ENCODE results near the gene GGT5. TPM values are rescaled to one million over a fixed set of nuclear protein-coding genes. Genes with fewer than 3 reads are reported as not detected.
"Not testable (repeated sequence)": the region's sequence is repeated elsewhere in the genome, so short reads cannot be mapped to it uniquely, and the experiment has no call there.

GGT5 gene, protein sequence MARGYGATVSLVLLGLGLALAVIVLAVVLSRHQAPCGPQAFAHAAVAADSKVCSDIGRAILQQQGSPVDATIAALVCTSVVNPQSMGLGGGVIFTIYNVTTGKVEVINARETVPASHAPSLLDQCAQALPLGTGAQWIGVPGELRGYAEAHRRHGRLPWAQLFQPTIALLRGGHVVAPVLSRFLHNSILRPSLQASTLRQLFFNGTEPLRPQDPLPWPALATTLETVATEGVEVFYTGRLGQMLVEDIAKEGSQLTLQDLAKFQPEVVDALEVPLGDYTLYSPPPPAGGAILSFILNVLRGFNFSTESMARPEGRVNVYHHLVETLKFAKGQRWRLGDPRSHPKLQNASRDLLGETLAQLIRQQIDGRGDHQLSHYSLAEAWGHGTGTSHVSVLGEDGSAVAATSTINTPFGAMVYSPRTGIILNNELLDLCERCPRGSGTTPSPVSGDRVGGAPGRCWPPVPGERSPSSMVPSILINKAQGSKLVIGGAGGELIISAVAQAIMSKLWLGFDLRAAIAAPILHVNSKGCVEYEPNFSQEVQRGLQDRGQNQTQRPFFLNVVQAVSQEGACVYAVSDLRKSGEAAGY
- 0.31 TPM for total RNA-seq

GRCh38 chr22:24245030-24245431 lies at the start of gene GGT5:
TSS of gene GGT5 (minus strand) at chr22:24245082. CDS start at chr22:24244725, 357 bp downstream.
- H3K27me3 ChIP-seq (ENCODE audit: insufficient read depth, low read length); H3K4me3 ChIP-seq (ENCODE audit: low read length); H3K9me3 ChIP-seq (ENCODE audit: low read depth, low read length): not testable (repeated sequence)
- peaks cover 31% of the 10 kb centered on the region for H3K4me1 ChIP-seq (ENCODE audit: insufficient read depth, low read length)

- H3K9me3 ChIP-seq (ENCODE audit: low read depth, low read length); H3K27me3 ChIP-seq (ENCODE audit: insufficient read depth, low read length): not testable (repeated sequence)
These were observed 47.4 kb upstream of the GGT5 start for GRCh38 chr22:24292202-24292830.

GRCh38 chr22:24291515-24292201 lies 46.8 kb upstream of the GGT5 start:
- Histone ChIP-seq H3K9me3 (ENCODE audit: low read depth, low read length) (no peaks in the 10 kb centered on the region), H3K4me1 (ENCODE audit: insufficient read depth, low read length) (peaks cover 3% of the 10 kb centered on the region), H3K27me3 (ENCODE audit: insufficient read depth, low read length) (no peaks in the 10 kb centered on the region), H3K4me3 (ENCODE audit: low read length) (no peak overlapping the region)

More at GRCh38 chr22:24292202-24292830, 47.4 kb upstream of the GGT5 start:
- H3K4me3 ChIP-seq (ENCODE audit: low read length); H3K4me1 ChIP-seq (ENCODE audit: insufficient read depth, low read length): not testable (repeated sequence)

GRCh38 chr22:24290459-24290858 lies 45.6 kb upstream of the GGT5 start:
- Histone ChIP-seq H3K4me3 (ENCODE audit: low read length) (no peak overlapping the region), H3K9me3 (ENCODE audit: low read depth, low read length) (no peaks in the 10 kb centered on the region), H3K4me1 (ENCODE audit: insufficient read depth, low read length) (peaks cover 5% of the 10 kb centered on the region), H3K27me3 (ENCODE audit: insufficient read depth, low read length) (no peaks in the 10 kb centered on the region)

GRCh38 chr22:24289741-24290163 lies 44.9 kb upstream of the GGT5 start:
- Histone ChIP-seq H3K9me3 (ENCODE audit: low read depth, low read length) (no peaks in the 10 kb centered on the region), H3K4me3 (ENCODE audit: low read length) (no peak overlapping the region), H3K27me3 (ENCODE audit: insufficient read depth, low read length) (no peaks in the 10 kb centered on the region), H3K4me1 (ENCODE audit: insufficient read depth, low read length) (peaks cover 10% of the 10 kb centered on the region)

DNA sequence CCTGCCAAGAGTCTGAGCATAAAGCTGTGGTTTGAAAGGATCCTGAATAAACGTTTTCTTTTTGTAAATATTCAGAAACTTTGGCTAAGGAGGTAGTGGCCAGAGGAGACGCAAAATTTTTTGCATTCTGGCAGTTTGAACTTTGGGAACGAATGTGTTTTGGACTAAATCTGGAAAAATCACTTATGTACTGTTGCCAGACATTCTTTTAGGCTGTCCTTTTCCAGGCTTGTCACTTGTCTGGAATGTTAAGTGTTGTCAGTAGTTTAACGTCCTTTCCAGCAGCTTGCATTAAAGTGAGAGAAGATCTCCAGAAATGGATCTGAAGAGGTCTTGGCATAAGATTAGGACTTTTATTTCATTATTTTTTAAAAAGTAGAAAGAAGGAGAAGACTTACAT lies 44.2 kb upstream of the GGT5 start:
- peaks cover 10% of the 10 kb centered on the region for H3K4me1 ChIP-seq (ENCODE audit: insufficient read depth, low read length)
- no peaks in the 10 kb centered on the region for H3K27me3 ChIP-seq (ENCODE audit: insufficient read depth, low read length)
- H3K4me3 ChIP-seq (ENCODE audit: low read length) = no peak overlapping the region
- no peaks in the 10 kb centered on the region for H3K9me3 ChIP-seq (ENCODE audit: low read depth, low read length)

GRCh38 chr22:24287801-24288200 lies 42.9 kb upstream of the GGT5 start:
- H3K4me1 ChIP-seq (ENCODE audit: insufficient read depth, low read length) = peaks cover 10% of the 10 kb centered on the region
- H3K4me3 ChIP-seq (ENCODE audit: low read length); H3K27me3 ChIP-seq (ENCODE audit: insufficient read depth, low read length); H3K9me3 ChIP-seq (ENCODE audit: low read depth, low read length): not testable (repeated sequence)

DNA sequence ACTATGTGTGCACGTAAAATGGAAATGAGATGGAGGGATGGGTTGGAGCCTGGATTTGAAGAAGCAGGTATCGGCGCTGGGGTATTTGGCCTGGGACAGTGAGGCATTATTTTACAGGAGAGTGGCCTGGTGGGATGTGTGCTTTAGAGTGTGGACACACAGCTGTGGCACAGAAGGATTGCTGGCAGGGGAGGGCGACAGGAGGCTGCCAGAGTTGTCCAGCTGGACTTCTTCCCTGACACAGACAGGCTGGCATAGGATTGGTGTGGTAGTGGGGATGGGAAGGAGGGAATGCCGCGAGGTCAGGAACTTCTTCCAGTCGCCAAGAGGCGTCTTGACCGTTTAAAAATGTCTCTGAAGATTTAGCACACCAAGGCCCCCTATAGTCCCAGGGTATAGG lies 42.3 kb upstream of the GGT5 start:
- H3K4me3 ChIP-seq (ENCODE audit: low read length); H3K27me3 ChIP-seq (ENCODE audit: insufficient read depth, low read length); H3K9me3 ChIP-seq (ENCODE audit: low read depth, low read length): not testable (repeated sequence)
- peaks cover 10% of the 10 kb centered on the region for H3K4me1 ChIP-seq (ENCODE audit: insufficient read depth, low read length)

DNA sequence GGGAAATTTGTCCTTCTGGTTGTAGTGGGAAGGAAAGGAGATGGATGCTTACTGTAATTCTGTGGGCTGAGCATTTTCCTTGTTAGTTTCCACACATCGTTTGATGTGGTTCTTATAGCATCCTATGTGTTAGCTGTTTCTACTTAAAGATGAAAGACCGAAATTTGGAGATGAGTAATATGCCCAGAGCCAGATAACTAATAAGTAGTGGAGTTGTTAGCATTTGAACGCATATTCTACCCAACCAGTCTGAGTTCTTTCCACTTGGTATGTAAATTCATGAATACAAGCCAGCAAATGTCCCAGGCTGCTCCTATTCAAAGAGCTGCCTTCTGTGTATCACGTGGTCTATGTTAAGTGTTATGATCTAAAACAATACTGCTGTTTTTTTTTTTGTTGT lies 40.4 kb upstream of the GGT5 start:
- Histone ChIP-seq H3K27me3 (ENCODE audit: insufficient read depth, low read length) (no peaks in the 10 kb centered on the region), H3K4me3 (ENCODE audit: low read length) (no peak overlapping the region), H3K4me1 (ENCODE audit: insufficient read depth, low read length) (peaks cover 15% of the 10 kb centered on the region), H3K9me3 (ENCODE audit: low read depth, low read length) (no peaks in the 10 kb centered on the region)

GRCh38 chr22:24284747-24285203 lies 39.9 kb upstream of the GGT5 start:
- Histone ChIP-seq H3K4me3 (ENCODE audit: low read length) (no peak overlapping the region), H3K27me3 (ENCODE audit: insufficient read depth, low read length) (no peaks in the 10 kb centered on the region), H3K4me1 (ENCODE audit: insufficient read depth, low read length) (peaks cover 15% of the 10 kb centered on the region), H3K9me3 (ENCODE audit: low read depth, low read length) (no peaks in the 10 kb centered on the region)

DNA sequence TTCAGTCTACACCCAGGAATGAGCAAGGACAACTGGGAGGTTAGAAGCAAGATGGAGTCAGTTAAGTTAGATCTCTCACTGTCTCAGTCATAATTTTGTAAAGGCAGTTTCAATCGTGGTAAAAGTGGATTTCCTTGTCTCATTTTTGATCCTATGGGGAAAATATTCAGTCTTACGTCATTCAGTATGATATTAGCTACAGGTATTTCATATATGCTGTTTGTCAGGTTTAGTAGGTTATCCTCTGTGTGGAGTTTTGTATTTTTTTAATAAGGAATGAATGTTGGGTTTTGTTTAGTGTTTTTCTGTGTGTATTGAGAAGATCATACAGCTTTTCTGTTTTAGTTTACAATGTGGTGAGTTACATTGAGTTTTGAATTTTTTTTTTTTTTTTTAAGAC lies 37.5 kb upstream of the GGT5 start:
- Histone ChIP-seq H3K4me3 (ENCODE audit: low read length) (no peak overlapping the region), H3K27me3 (ENCODE audit: insufficient read depth, low read length) (no peaks in the 10 kb centered on the region), H3K4me1 (ENCODE audit: insufficient read depth, low read length) (peaks cover 15% of the 10 kb centered on the region), H3K9me3 (ENCODE audit: low read depth, low read length) (no peaks in the 10 kb centered on the region)

DNA sequence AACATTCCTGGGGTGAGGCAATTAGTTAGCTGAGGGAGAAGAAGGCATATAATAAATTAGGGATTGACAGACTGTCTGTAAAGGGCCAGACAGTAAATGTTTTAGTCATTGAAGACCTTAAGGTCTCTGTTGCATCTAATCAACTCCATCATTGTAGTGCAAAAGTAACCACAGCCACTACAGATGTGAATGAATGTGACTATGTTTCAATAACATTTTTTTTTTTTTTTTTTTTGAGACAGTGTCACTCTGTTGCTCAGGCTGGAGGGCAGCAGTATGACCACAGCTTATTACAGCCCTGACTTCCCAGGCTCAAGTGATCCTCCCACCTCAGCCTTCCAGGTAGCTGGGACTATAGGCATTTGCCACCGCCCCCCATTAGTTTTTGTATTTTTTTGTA lies 35.5 kb upstream of the GGT5 start:
- not testable (repeated sequence) for H3K27me3 ChIP-seq (ENCODE audit: insufficient read depth, low read length); H3K4me3 ChIP-seq (ENCODE audit: low read length); H3K4me1 ChIP-seq (ENCODE audit: insufficient read depth, low read length); H3K9me3 ChIP-seq (ENCODE audit: low read depth, low read length)

DNA sequence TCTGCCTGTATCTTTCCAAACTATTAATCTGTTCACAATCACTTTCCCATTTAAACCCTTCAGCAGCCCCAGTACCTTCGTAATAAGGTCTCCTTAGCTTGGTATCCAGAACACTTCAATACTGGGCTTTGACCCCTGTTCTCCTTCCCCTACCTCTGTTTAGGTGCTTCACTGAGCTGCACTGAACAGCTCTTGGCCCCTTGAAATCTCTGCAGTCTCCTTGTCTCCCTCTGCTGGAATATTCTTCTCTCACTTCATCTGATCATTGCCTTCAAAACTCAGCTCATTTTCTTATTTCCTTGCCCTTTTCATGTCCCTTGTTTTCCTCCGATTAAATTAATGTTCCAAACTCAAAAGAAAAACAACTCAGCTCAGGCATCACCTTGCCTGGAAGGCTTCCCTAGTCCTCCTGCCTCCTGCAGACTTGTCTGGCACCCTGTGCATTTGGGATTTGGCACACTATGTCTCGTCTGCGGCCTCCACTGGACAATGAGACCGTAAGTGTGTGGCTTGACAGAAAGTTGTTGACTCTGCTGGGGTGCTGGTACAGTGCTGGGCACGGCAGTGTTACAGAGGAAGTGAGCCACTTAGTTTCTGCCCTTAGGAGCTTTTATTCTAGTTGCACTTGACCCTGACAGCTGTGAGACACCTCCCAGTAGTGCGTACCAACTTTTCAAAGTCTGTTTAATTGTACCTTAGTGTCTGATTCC lies 30.0 kb upstream of the GGT5 start:
- not testable (repeated sequence) for H3K27me3 ChIP-seq (ENCODE audit: insufficient read depth, low read length); H3K9me3 ChIP-seq (ENCODE audit: low read depth, low read length); H3K4me3 ChIP-seq (ENCODE audit: low read length)
- H3K4me1 ChIP-seq (ENCODE audit: insufficient read depth, low read length) = peaks cover 20% of the 10 kb centered on the region

DNA sequence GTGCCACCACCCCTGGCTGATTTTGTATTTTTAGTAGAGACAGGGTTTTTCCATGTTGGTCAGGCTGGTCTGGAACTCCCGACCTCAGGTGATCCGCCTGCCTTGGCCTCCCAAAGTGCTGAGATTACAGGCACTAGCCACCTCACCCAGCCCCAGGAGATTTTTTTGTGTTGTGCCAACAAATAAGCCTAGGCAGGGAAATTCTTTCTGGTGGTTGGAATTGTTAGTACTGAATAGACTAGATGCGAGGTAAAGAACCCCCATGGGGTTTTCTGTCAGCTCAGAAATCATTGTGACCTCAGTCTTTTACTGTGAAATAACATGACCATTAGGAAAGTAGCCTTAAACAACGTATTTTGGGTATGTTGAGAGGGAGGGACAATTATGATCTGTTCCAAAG lies 29.0 kb upstream of the GGT5 start:
- H3K9me3 ChIP-seq (ENCODE audit: low read depth, low read length); H3K4me3 ChIP-seq (ENCODE audit: low read length); H3K27me3 ChIP-seq (ENCODE audit: insufficient read depth, low read length): not testable (repeated sequence)
- peaks cover 20% of the 10 kb centered on the region for H3K4me1 ChIP-seq (ENCODE audit: insufficient read depth, low read length)

- H3K9me3 ChIP-seq (ENCODE audit: low read depth, low read length); H3K4me3 ChIP-seq (ENCODE audit: low read length); H3K27me3 ChIP-seq (ENCODE audit: insufficient read depth, low read length): not testable (repeated sequence)
- H3K4me1 ChIP-seq (ENCODE audit: insufficient read depth, low read length) = peaks cover 20% of the 10 kb centered on the region
These were observed 28.1 kb upstream of the GGT5 start for GRCh38 chr22:24273031-24273430.

Data from mononuclear cell (primary cell).